Left lung (tissue), 10 donors: Measurements from ENCODE around the gene ATG4B. TPM values are rescaled to one million over a fixed set of nuclear protein-coding genes. Genes with fewer than 3 reads are reported as not detected.

Experiments used
- ATAC-seq: fragments of 200-7000 bp; cut with Tn5 transposase; one replicate; pipeline ENCODE4 v1.9.1; 2020; ENCODE audit warnings: moderate library complexity
- DNase-seq, 4 donors: peaks; one replicate each; pipeline ENCODE4 v3.0.0-alpha.2; 2013 to 2020
- H3K27ac ChIP-seq, 2 donors: fragments of 200-600 bp; sonication (generic) in 1 of 2; one replicate each; pipeline versions ENCODE4 v1.5.0 to v1.8.0; 2020 to 2021
- H3K27me3 ChIP-seq, 2 donors: fragments of 200-600 bp; sonication (generic) in 1 of 2; one replicate each; pipeline versions ENCODE4 v1.5.0 to v1.8.0; 2020 to 2021
- H3K36me3 ChIP-seq, 2 donors: fragments of 200-600 bp; sonication (generic) in 1 of 2; one replicate each; pipeline versions ENCODE4 v1.5.0 to v1.8.0; 2020 to 2021
- H3K4me1 ChIP-seq, 2 donors: fragments of 200-600 bp; one replicate each; pipeline ENCODE4 v1.8.0; 2021
- H3K4me3 ChIP-seq, 2 donors: fragments of 200-600 bp; sonication (generic) in 1 of 2; one replicate each; pipeline versions ENCODE4 v1.5.0 to v1.8.0; 2020 to 2021; ENCODE audit warnings: mild to moderate bottlenecking in 1 of 2
- H3K9me3 ChIP-seq, 2 donors: fragments of 200-600 bp; sonication (generic) in 1 of 2; one replicate each; pipeline versions ENCODE4 v1.5.0 to v1.8.0; 2020 to 2021
- CTCF ChIP-seq, 2 donors: fragments of 200-600 bp; sonication (generic) in 1 of 2; IDR thresholded peaks; one replicate each; pipeline versions ENCODE4 v1.5.0 to v1.8.0; 2021; ENCODE audit warnings: antibody characterized with exemption in 2 of 2
- intact Hi-C, 2 donors: fragments of 100-400 bp; cut with DNase I; formaldehyde crosslinking; loops; one replicate each; pipeline versions ENCODE4 v1.11.2 to v1.14.2; 2022
- polyA plus RNA-seq, 6 donors: library from polyadenylated mRNA; unstranded; fragments of 120-200 nt; gene quantifications; one replicate each; pipeline ENCODE4 v1.2.1, GENCODE V29; 2013; ENCODE audit not compliant: insufficient read length in 6 of 6
- total RNA-seq, 2 donors: library from RNA; stranded (reverse); fragmentation: NEBNext Ultra II Directional; extraction: Animal tissue kit (Norgen Biotek cat#: 25700); gene quantifications; one replicate each; pipeline ENCODE4 v1.2.1, GENCODE V29; 2021
- donor health status: DM: no; HTN: yes; CAD: no.
- donor health status: DM: no; HTN: no; CAD: no.

The ATG4B gene
- total and polyA plus RNA-seq, 8 donors = 60.5 to 98.3 (median 79.3) TPM

GRCh38 chr2:241686650-241687425 is 49.3 kb downstream of the ATG4B start, which contains the start of gene DTYMK:
Gene DTYMK (minus strand): TSS chr2:241686815. CDS start chr2:241686783, 32 bp downstream.
- peak; percentile 97 for ATAC-seq

GRCh38 chr2:241689306-241689705 is 51.8 kb downstream of the ATG4B start:
- no peak overlapping the region for H3K4me3 ChIP-seq
- no peaks in the 10 kb centered on the region for H3K9me3 ChIP-seq
- H3K36me3 ChIP-seq = peaks cover 0 to 43% of the 10 kb centered on the region in 2 donors
- TF ChIP-seq CTCF (IDR thresholded peaks at IDR 0.05) = no peak
- H3K27ac ChIP-seq = no peak overlapping the region
- no peaks in the 10 kb centered on the region for H3K27me3 ChIP-seq
- DNase-seq (no peak), ATAC-seq (no peak)
- intact Hi-C loops = no loop called here
- H3K4me1 ChIP-seq = peaks cover 6 to 39% of the 10 kb centered on the region in 2 donors

More at GRCh38 chr2:241686650-241687425, 49.3 kb downstream of the ATG4B start, which contains the start of gene DTYMK:
- Histone ChIP-seq H3K27ac (peak within 1 kb of the TSS; percentile 93 to 96), H3K4me1 (peaks cover 6 to 39% of the 10 kb centered on the region in 2 donors), H3K36me3 (peaks cover 0 to 28% of the 10 kb centered on the region in 2 donors), H3K27me3 (no peaks in the 10 kb centered on the region), H3K9me3 (no peaks in the 10 kb centered on the region), H3K4me3 (peak within 1 kb of the TSS; percentile 98 to 99)
- intact Hi-C loops = no loop called here
- DNase-seq = peak; percentile 93 to 99 (median 96)
- no peak for TF ChIP-seq CTCF (IDR thresholded peaks at IDR 0.05)

GRCh38 chr2:241690202-241690717 is 52.8 kb downstream of the ATG4B start:
- Histone ChIP-seq H3K27me3 (no peaks in the 10 kb centered on the region), H3K4me1 (peaks cover 6 to 39% of the 10 kb centered on the region in 2 donors), H3K4me3 (no peak overlapping the region), H3K9me3 (no peaks in the 10 kb centered on the region), H3K36me3 (peaks cover 0 to 53% of the 10 kb centered on the region in 2 donors), H3K27ac (no peak overlapping the region)
- ATAC-seq (no peak), DNase-seq (no peak)
- intact Hi-C loops = no loop called here
- no peak for TF ChIP-seq CTCF (IDR thresholded peaks at IDR 0.05)

GRCh38 chr2:241692448-241692847 is 55.0 kb downstream of the ATG4B start:
- H3K4me1 ChIP-seq = peaks cover 6 to 28% of the 10 kb centered on the region in 2 donors
- ATAC-seq (peak; percentile 14), DNase-seq (peak in 1 of 4 donors; percentile 33)
- H3K36me3 ChIP-seq = peaks cover 0 to 61% of the 10 kb centered on the region in 2 donors
- H3K27ac ChIP-seq = no peak overlapping the region
- intact Hi-C loops = no loop called here
- no peaks in the 10 kb centered on the region for H3K9me3 ChIP-seq
- H3K4me3 ChIP-seq = no peak overlapping the region
- no peaks in the 10 kb centered on the region for H3K27me3 ChIP-seq
- no peak for TF ChIP-seq CTCF (IDR thresholded peaks at IDR 0.05)

- H3K4me3 ChIP-seq = no peak overlapping the region
- no peaks in the 10 kb centered on the region for H3K27me3 ChIP-seq
- H3K27ac ChIP-seq = no peak overlapping the region
- intact Hi-C loops = no loop called here
- no peak for ATAC-seq
- TF ChIP-seq CTCF (IDR thresholded peaks at IDR 0.05) = no peak
- peaks cover 0 to 51% of the 10 kb centered on the region in 2 donors for H3K36me3 ChIP-seq
- no peaks in the 10 kb centered on the region for H3K9me3 ChIP-seq
- DNase-seq = no peak
- peaks cover 0 to 5% of the 10 kb centered on the region in 2 donors for H3K4me1 ChIP-seq
Measured at GRCh38 chr2:241695651-241696050, 58.2 kb downstream of the ATG4B start.
